Ovary (tissue), 9 donors: ENCODE measurements around the gene IGF2BP2. TPM values are rescaled to one million over a fixed set of nuclear protein-coding genes. Genes with fewer than 3 reads are reported as not detected.
"Not testable (repeated sequence)": the region's sequence is repeated elsewhere in the genome, so short reads cannot be mapped to it uniquely, and the experiment has no call there.

Experiments
- DNase-seq, 5 donors: peaks; one replicate each; pipeline ENCODE4 v3.0.0-alpha.2; 2019 to 2020
- H3K27ac ChIP-seq, 2 donors: fragments of 200-600 bp; one replicate each; pipeline versions ENCODE4 v1.5.1 to v1.8.0; 2019 to 2022
- H3K27me3 ChIP-seq: fragments of 200-600 bp; one replicate; pipeline ENCODE4 v1.8.0; 2022
- H3K36me3 ChIP-seq: fragments of 200-600 bp; sonication (generic); one replicate; pipeline ENCODE4 v1.5.1; 2019
- H3K4me1 ChIP-seq: one replicate; pipeline ENCODE4 v1.8.1; 2013; ENCODE audit warnings: mild to moderate bottlenecking, moderate library complexity; ENCODE audit not compliant: insufficient read depth
- H3K4me3 ChIP-seq: fragments of 200-600 bp; sonication (generic); one replicate; pipeline ENCODE4 v1.5.1; 2017
- H3K9me3 ChIP-seq, 2 donors: fragments of 200-600 bp in 1 of 2; sonication (generic) in 1 of 2; one replicate each; pipeline versions ENCODE4 v1.5.1 to v1.8.1; 2013 to 2019; ENCODE audit warnings: mild to moderate bottlenecking in 1 of 2, moderate library complexity in 1 of 2
- EP300 ChIP-seq: sonication (generic); formaldehyde crosslinking; IDR thresholded peaks from one replicate; pipeline ENCODE4 v1.6.1; 2017; ENCODE audit warnings: antibody characterized with exemption
- POLR2A ChIP-seq: fragments of 450-650 bp; IDR thresholded peaks from one replicate; pipeline ENCODE4 v1.6.1; 2017; ENCODE audit warnings: antibody characterized with exemption, mild to moderate bottlenecking, moderate library complexity
- WGBS, 3 donors: extraction: QIAGEN DNeasy Blood & Tissue Kit in 1 of 3; methylation state at CpG; one replicate each; pipeline versions ENCODE4 v1.1.5 to v1.1.7; 2013 to 2017; 5-methylcytosine and 5-hydroxymethylcytosine counted together
- intact Hi-C, 4 donors: fragments of 100-400 bp; cut with DNase I; formaldehyde crosslinking; loops; one replicate each; pipeline versions ENCODE4 v1.11.0 to v1.15.1; 2022 to 2023
- polyA plus RNA-seq, 2 donors: library from polyadenylated mRNA; stranded (reverse); fragments of 200-250 nt in 1 of 2; fragments of 350-450 nt in 1 of 2; fragmentation: Illumina TruSeq in 1 of 2; extraction: RNeasy Lipid Tissue Mini Kit (QIAGEN cat#74804) in 1 of 2; gene quantifications; one replicate each; pipeline ENCODE4 v1.2.3, GENCODE V29; 2013 to 2014
- total RNA-seq, 7 donors: library from RNA; depleted of rRNA in 2 of 7; stranded (reverse); fragments of >200 nt in 2 of 7; fragmentation: NEBNext Ultra II Directional in 3 of 7; extraction: Animal tissue kit (Norgen Biotek cat#: 25700) in 3 of 7; gene quantifications; one replicate each; pipeline versions ENCODE4 v1.1.0 to v1.2.4, GENCODE V29; 2016 to 2023
- TF ChIP-seq, protein P1 (sequence below), 3 donors: fragments of 450-650 bp in 2 of 3; fragments of 200-600 bp in 1 of 3; IDR thresholded peaks; one replicate each; pipeline versions ENCODE4 v1.5.1 to v1.8.0; 2016 to 2022; ENCODE audit warnings: antibody characterized with exemption in 3 of 3, mild to moderate bottlenecking in 1 of 3
- donor health status: DM: no; HTN: no; CAD: no; lungs with moderate emphysema.
- donor health status: DM: no; HTN: no; CAD: no.
- donor health status: Bipolar disorder and iron deficiency.
- donor health status: DM: yes; HTN: yes; CAD: no.
- donor health status: DM: no; HTN: no; CAD: no.
- donor health status: DM: yes; HTN: yes; CAD: no.

The IGF2BP2 gene
- total and polyA plus RNA-seq, 9 donors, result 4.6 to 31.1 (median 13.7) TPM

DNA sequence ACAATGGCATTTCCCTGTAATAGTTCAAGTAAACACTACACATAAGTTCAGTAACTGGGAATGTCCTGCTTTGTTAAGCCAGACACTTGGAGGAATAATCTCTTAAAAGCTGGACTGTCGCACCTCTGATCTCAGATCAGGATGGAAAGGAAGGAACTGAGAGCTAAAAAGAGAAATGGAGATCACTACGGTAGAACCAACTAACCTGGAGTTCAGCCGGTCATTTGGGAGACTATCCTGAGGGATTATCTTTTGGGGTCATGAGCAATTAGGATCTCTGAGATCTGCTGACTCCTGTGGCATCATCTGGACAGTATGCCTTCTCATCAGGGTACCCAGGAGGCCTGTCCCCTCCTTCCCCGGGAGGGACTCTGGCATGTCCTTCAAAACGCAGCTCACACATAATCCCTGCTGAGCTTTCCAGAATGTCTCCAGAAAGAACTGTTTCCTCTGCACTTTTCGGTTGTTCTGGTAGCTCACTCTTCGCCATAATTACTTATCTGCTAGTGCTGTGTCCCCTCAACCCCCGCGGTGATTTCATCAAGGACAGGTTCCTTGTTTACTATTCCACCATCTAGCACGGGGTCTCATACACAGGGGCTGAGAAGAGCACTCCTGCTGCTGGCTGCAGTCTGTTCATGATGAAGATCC, 123.1 kb downstream of the IGF2BP2 start:
- H3K36me3 ChIP-seq, result no peaks in the 10 kb centered on the region
- no peak overlapping the region for H3K4me3 ChIP-seq
- intact Hi-C loops, result no loop called here
- no peak overlapping the region for H3K27ac ChIP-seq
- TF ChIP-seq POLR2A, result no peak
- TF ChIP-seq EP300, result no peak
- TF ChIP-seq, protein P1, sequence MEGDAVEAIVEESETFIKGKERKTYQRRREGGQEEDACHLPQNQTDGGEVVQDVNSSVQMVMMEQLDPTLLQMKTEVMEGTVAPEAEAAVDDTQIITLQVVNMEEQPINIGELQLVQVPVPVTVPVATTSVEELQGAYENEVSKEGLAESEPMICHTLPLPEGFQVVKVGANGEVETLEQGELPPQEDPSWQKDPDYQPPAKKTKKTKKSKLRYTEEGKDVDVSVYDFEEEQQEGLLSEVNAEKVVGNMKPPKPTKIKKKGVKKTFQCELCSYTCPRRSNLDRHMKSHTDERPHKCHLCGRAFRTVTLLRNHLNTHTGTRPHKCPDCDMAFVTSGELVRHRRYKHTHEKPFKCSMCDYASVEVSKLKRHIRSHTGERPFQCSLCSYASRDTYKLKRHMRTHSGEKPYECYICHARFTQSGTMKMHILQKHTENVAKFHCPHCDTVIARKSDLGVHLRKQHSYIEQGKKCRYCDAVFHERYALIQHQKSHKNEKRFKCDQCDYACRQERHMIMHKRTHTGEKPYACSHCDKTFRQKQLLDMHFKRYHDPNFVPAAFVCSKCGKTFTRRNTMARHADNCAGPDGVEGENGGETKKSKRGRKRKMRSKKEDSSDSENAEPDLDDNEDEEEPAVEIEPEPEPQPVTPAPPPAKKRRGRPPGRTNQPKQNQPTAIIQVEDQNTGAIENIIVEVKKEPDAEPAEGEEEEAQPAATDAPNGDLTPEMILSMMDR (IDR thresholded peaks at IDR 0.05), result no peak
- DNase-seq, result no peak
- no peaks in the 10 kb centered on the region for H3K27me3 ChIP-seq
- H3K9me3 ChIP-seq, result no peaks in the 10 kb centered on the region
- 36 to 50% (median 49%) methylated on average over 10 of the region's 10 CpGs for WGBS, 3 donors
- H3K4me1 ChIP-seq, result no peaks in the 10 kb centered on the region

DNA sequence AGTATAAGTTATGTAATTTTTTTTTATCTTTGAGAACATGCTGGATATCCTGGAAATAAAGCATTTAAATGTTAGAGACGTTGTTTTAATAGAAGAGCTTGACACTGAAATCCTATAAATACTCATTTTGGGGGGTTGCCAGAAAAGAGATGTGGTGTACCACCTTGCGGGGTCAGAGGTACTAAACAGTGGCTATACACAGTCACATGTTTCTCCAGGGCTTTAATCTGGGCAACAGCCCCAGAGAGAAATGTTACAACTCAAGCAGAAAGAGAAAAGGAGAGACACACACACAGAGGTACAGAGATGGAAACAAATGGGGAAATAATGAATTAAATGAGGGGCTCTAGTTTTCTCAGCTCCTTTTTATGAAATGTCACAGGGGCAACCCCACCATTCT, 124.9 kb downstream of the IGF2BP2 start:
- no peaks in the 10 kb centered on the region for H3K9me3 ChIP-seq
- 57 to 65% (median 59%) methylated on average over 2 of the region's 2 CpGs for WGBS, 3 donors
- no peak overlapping the region for H3K4me3 ChIP-seq
- no peak for DNase-seq
- H3K27ac ChIP-seq, result no peak overlapping the region
- intact Hi-C loops, result no loop called here
- TF ChIP-seq POLR2A (no peak), EP300 (no peak)
- TF ChIP-seq, protein P1 (IDR thresholded peaks at IDR 0.05), result no peak
- H3K4me1 ChIP-seq, result no peaks in the 10 kb centered on the region
- H3K27me3 ChIP-seq, result no peaks in the 10 kb centered on the region
- H3K36me3 ChIP-seq, result no peaks in the 10 kb centered on the region

GRCh38 chr3:185697228-185697627, 127.6 kb downstream of the IGF2BP2 start:
- 43 to 57% (median 44%) methylated on average over 7 of the region's 7 CpGs for WGBS, 3 donors
- H3K36me3 ChIP-seq, H3K4me1 ChIP-seq, intact Hi-C loops, DNase-seq, H3K9me3 ChIP-seq, H3K27me3 ChIP-seq, H3K27ac ChIP-seq, H3K4me3 ChIP-seq: not testable (repeated sequence)

- 83 to 86% (median 85%) methylated on average over 6 of the region's 6 CpGs for WGBS, 3 donors
- Histone ChIP-seq H3K4me1 (no peaks in the 10 kb centered on the region), H3K4me3 (no peak overlapping the region), H3K27ac (no peak overlapping the region), H3K9me3 (no peaks in the 10 kb centered on the region), H3K36me3 (no peaks in the 10 kb centered on the region), H3K27me3 (no peaks in the 10 kb centered on the region)
- no peak for TF ChIP-seq POLR2A
- no peak for TF ChIP-seq EP300
- TF ChIP-seq, protein P1 (IDR thresholded peaks at IDR 0.05), result no peak
- no peak for DNase-seq
- intact Hi-C loops, result no loop called here
Measured at GRCh38 chr3:185696039-185696438, 128.8 kb downstream of the IGF2BP2 start.

DNA sequence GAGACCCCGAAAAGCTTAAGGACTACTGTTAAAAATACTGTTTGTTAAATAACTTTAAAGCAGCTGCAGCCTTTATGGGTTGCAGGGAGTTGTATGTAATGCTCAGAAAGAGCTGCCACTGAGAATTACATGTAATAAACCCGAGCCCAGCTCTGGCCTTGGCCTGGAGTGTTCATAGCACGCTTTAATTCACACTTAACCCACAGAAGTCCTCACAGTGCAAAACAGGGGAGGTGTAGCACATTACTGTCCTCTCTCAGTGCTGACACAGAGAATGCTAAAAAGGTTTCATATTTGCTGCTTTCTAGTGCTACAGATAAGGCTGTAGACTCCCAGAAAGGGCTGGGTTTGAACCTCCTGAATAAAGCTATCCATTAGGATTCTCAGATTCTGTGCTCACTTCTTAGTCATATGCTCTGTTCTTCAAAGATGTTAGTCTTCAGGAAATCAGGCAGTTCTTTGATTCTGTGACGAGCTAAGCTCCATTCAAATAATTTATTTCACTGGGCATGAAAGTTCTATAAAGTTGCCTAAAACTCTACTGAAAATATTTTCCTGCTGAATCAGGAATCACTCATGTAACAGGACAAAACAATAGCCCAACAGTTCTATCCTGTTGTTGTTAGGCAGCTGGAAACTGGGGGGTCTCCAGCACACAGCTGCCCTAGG, 130.7 kb downstream of the IGF2BP2 start:
- 19 to 25% (median 23%) methylated on average over 4 of the region's 4 CpGs for WGBS, 3 donors
- intact Hi-C loops, result no loop called here
- TF ChIP-seq, protein P1 (IDR thresholded peaks at IDR 0.05), result no peak
- TF ChIP-seq EP300 (no peak), POLR2A (no peak)

More for the DNA sequence above, 130.7 kb downstream of the IGF2BP2 start:
- Histone ChIP-seq H3K4me1 (no peaks in the 10 kb centered on the region), H3K36me3 (no peaks in the 10 kb centered on the region), H3K4me3 (no peak overlapping the region), H3K27ac (no peak overlapping the region), H3K9me3 (no peaks in the 10 kb centered on the region), H3K27me3 (no peaks in the 10 kb centered on the region)
- DNase-seq, result no peak
